SK-N-DZ (cell line): ENCODE results near the gene ABCA3. TPM values are rescaled to one million over a fixed set of nuclear protein-coding genes. Genes with fewer than 3 reads are reported as not detected.
"Not testable (repeated sequence)": the region's sequence is repeated elsewhere in the genome, so short reads cannot be mapped to it uniquely, and the experiment has no call there.

Experiments used
- DNase-seq: peaks from one replicate; pipeline ENCODE4 v3.0.0-alpha.2; 2015; ENCODE audit warnings: low spot score
- polyA plus RNA-seq, 2 experiments: library from polyadenylated mRNA; depleted of rRNA; stranded (reverse); fragments of >200 nt; gene quantifications; 2 replicates each; pipeline ENCODE4 v1.2.3, GENCODE V29; 2014

The ABCA3 gene
- polyA plus RNA-seq (2014; cell fraction: cytosol; rRNA removed): 27.9 and 34.3 TPM in 2 replicates
- polyA plus RNA-seq (2014; cell fraction: nucleus; rRNA removed): 44.9 and 55.5 TPM in 2 replicates

DNA sequence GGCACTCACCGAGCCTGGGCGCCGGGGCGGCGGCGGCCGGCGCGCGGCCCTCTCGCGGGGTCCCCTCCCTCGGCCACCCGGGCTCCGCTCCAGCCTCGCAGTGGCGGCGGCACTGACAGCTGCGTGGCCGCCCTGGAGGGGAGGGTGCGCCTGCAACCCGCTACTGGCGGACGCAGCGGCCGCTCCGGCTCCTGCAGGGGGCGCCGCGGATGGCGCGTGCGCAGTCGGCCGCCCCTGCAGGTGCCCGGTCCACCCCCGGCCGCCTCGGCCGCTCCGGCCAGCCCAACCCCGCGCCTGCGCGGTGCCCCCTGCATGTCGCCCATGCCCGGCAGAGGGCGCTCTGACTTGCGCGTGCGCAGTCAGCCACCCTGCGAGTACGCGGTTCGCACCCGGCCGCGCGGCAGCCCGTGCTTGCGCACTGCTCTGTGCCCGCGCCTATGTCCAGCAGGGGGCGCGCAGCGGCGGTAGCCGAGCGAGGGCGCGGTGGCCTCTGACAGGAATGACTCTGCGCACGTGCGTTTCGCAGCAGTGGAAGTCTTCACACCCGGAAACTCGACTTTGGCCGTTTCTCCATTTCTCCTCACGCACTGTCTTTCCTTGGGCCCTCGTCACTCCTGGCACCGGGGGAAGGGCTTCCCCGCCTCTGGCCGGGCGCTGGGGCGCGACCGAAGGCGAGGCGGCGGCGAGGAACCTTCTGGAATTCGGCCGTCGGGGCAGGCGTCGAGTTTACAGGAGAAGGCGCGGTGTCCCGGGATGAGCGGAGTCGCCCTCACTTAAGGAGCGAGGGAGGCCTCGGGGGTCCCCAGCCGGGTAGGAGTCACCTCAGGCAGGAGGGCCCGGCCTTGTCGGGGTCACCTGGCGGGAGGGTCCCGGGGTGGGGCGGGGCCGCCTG is at the start of gene ABCA3:
TSS of gene ABCA3 (minus strand) at position 165 of the 892 bp plus-strand sequence. CDS start 14,262 bp downstream, outside the sequence.
- DNase-seq: peak; percentile 92

- DNase-seq: no peak
Measured at GRCh38 chr16:2388875-2389433, 48.4 kb upstream of the ABCA3 start.

- no peak for DNase-seq
Measured at GRCh38 chr16:2388139-2388874, 47.8 kb upstream of the ABCA3 start.

DNA sequence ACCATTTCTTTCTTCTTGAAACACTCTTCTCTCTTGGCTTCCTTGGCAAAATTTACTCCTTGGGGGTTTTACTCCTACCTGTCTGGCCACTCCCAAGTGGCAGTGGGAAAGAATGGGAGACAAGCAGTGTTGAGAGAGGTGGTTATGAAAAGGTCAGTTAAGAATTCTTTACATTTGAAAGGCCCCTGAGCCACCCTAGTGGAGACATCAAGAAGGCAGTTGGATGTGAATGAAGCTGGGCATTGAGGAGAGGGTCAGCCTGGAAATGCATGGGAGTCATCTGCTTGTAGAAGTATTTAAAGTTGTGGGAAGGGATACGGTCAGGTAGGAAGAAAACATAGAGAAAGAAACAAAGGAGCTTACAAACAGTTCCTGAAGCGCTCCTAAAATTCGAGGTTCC is 46.5 kb upstream of the ABCA3 start:
- DNase-seq: peak; percentile 31

- DNase-seq: not testable (repeated sequence)
Measured at GRCh38 chr16:2385982-2386381, 45.5 kb upstream of the ABCA3 start.

DNA sequence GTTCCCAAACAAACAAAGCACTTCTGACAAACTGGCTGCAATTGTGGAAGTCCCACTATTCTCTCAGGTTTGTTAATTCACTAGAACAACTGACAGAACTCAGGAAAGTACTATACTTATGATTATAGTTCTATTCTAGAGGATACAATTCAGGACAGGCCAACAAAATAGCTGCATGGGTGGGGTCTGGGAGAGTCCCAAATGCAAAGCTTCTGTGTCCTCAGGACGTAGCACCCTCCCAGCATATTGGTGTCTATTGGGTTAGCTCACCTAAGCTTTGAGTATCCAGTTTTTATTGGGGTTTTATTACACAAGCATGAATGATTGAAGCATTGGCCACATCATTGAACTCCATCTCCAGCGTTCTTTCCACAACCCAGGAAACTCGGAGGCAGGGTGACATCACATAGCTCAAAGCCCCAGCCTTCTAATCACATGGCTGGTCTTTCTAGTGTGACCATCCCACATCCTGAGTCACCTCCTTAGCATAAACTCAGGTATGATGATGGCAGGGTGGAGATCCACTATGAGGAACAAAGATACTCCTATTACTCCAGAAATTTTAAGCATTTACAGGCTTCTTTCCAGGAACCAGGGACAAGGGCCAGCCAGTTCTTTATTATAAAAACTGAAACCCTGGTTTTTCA is 44.8 kb upstream of the ABCA3 start:
- DNase-seq: no peak

- no peak for DNase-seq
Measured at GRCh38 chr16:2384426-2384825, 43.9 kb upstream of the ABCA3 start.

DNA sequence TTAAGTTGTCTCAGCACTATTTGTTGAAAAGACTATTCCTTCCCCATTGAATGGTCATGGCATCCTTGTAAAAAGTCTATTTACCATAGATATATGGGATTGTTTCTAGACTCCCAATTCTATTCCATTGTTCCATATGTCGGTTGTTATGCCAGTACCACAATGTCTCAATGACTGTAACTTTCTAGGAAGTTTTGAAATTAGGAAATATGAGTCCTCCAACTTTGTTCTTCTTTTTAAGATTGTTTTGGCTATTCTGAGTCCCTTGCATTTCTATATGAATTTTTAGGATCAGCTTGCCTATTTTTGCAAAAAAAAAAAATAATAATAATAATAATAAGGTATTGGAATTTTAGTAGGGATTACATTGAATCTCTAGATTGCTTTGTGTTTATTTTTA is 43.0 kb upstream of the ABCA3 start:
- no peak for DNase-seq

GRCh38 chr16:2374644-2375043 is 34.1 kb upstream of the ABCA3 start:
- DNase-seq: no peak

GRCh38 chr16:2373176-2373575 is 32.6 kb upstream of the ABCA3 start:
- DNase-seq: no peak

DNA sequence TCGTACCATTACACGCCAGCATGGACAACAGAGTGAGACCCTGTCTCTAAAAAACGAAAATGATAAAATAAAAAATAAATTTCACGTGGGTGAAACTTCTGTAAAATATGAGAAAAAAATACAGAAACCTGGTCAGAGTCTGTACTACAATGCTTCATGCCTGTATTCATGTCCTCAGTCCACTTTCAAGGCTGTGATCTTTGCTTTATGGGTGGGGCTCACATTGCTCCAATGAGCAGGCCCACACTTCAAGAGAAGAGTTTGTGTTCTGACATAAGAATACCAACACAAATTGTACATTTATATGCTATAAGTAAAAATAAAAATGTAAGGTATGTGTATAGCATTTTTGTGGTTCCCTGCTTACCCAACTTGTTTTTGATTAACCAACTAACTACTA is 32.2 kb upstream of the ABCA3 start:
- DNase-seq: no peak

DNA sequence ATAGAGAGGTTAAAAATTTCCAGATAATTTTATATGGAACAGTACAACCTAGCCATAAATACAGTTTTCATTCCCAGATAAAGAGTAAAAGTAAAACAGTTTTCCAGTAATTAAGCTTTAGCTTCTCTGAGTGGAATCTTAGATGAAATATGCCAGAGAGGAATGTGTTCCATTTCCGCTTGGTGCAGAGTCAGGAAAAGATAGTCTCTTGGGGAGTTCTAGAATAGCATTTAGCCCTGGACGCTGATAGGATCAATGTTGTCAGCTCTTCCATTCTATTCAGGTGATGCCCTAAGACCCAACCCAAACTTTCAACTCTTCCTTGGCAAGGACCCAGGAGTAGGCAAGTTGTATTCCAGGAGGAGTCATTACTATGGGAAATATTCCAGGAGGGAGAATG is 30.9 kb upstream of the ABCA3 start:
- no peak for DNase-seq

- no peak for DNase-seq
Measured at GRCh38 chr16:2370721-2371120, 30.2 kb upstream of the ABCA3 start.

DNA sequence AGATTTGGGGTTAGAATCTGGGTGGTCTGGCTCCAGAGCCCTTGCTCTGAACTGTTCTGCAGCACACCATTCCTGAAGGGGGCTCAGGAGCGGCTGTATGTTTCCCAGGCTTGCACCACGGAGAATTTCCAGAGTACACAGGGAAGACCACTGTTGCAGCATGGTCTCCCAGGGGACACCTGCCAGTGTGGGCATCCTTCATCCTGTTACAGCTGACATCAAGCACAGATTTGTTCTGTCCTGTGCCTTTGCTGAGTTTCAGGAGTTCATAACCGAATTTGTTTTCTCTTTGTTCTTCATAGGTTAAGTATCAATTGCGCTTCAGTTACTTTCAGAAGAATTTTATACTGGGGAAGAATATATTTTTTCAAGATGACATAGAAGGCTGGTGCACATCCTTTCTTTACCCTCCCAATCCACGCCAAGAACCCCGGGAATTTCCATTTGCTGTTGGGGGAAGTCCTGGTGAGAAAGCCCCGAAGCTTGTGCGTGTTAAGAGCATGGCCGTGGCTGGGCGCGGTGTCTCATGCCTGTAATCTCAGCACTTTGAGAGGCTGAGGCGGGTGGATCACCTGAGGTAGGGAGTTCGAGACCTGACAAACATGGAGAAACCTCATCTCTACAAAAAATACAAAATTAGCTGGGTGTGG is 26.3 kb upstream of the ABCA3 start:
- DNase-seq: no peak

DNA sequence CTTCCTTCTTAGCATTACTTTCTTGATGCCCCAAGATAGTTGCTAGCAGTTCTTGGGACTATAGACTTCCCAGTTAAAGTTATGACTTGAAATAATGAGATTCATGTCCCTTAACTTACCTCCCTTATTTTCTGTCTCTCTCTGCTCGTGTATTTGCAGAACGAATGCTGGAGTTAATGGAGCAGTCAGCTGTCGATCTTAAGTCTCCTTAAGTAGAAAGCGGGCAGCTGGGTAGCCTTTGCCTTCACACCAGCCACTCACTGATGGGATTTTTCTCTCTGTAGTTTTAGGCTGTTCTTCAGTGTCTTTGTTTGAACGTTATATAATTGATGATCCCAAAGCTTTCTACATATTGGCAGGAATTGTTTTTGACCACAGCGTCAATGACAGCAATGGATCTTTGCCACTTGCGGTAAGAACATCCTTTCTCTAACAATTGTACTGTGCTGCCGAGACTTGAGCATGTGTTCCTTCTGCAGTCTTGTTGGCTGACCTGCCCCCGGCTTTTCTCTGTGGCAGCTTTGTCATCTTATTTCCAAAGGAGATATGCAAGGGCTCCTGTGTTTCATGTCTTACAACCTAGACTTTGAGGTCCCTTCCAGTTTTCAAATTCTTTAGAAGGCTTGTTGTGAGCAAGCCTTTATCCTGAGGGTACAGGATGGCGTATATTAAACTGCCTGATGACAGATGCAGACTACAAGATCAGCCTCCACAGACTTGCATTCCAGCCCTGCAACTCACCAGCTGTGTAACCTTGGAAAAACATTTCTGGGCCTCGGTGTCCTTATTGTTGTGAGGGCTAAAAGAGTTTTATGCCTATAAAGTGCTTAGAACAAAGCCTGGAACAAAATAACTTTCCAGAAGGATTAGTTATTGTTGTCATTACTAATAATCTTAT is 25.1 kb upstream of the ABCA3 start:
- DNase-seq: no peak

- DNase-seq: peak; percentile 67
Measured at GRCh38 chr16:2364638-2365210, 24.2 kb upstream of the ABCA3 start.

DNA sequence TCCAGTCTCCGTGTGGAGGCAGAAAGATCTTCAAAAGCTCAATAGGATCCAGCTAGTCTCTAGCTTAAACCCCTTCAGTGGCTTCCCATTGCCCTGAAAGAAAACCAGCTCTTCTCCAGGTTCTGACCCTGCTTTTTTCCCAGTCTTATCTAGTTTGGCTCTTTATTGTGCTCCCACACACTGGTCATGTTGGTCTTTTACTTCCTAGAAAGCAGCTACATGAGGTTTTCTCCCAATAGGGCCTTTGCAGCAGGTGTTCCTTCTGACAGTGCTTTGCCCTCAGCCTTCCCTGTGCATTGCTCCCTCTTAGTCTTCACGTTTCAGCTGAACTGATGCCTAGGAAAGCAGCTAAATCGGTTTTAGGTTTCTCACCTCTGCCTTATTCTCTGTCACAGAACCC is 21.7 kb upstream of the ABCA3 start:
- no peak for DNase-seq

DNA sequence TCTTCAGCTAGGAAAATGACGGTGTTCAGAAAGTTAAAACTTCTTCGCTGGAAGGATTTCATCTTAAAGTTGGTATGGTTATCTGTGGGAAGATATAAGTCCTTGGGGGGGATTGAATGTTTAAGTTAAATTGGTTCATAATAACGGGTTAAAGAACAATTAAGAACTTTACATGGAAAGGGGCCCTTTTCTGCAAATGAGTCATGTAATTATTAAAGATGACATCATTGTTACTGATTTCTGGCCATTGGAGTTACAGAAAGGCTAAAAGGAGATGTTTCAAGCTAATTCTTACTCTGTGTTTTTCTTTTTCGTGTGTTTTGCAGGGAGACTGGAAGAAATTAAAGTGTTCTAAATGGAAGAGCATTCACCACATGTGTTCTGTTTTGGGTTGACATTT is 20.6 kb upstream of the ABCA3 start:
- no peak for DNase-seq

- no peak for DNase-seq
Measured at GRCh38 chr16:2359919-2360318, 19.4 kb upstream of the ABCA3 start.

- no peak for DNase-seq
Measured at GRCh38 chr16:2358811-2359210, 18.3 kb upstream of the ABCA3 start.
